Vagina (tissue), 2 donors: ENCODE results near the gene CLEC18C.
"Not testable (repeated sequence)": the region's sequence is repeated elsewhere in the genome, so short reads cannot be mapped to it uniquely, and the experiment has no call there.

Experiments
- CTCF ChIP-seq, 3 experiments: fragments of 450-650 bp in 2 of 3; fragments of 200-600 bp in 1 of 3; sonication (generic) in 1 of 3; IDR thresholded peaks; one replicate each; pipeline ENCODE4 v1.5.1; 2017 to 2019; ENCODE audit warnings: antibody characterized with exemption in 3 of 3, mild to moderate bottlenecking in 2 of 3, moderate library complexity in 2 of 3
- POLR2A ChIP-seq, 2 donors: fragments of 450-650 bp; IDR thresholded peaks; one replicate each; pipeline ENCODE4 v1.6.1; 2017; ENCODE audit warnings: antibody characterized with exemption in 2 of 2, mild to moderate bottlenecking in 2 of 2, moderate library complexity in 2 of 2
- POLR2AphosphoS5 ChIP-seq, 2 donors: sonication (generic); formaldehyde crosslinking; IDR thresholded peaks; one replicate each; pipeline ENCODE4 v1.9.0; 2017; ENCODE audit warnings: antibody characterized with exemption in 2 of 2, mild to moderate bottlenecking in 2 of 2, low read depth in 1 of 2; ENCODE audit not compliant: insufficient read depth in 1 of 2

GRCh38 chr16:70188608-70188915 lies 15.0 kb downstream of the CLEC18C start:
- TF ChIP-seq POLR2A (IDR thresholded peaks at IDR 0.05); CTCF (IDR thresholded peaks at IDR 0.05); POLR2AphosphoS5 (IDR thresholded peaks at IDR 0.05; ENCODE audit: insufficient read depth in 1 of 2, low read depth in 1 of 2): not testable (repeated sequence)
